ENCODE results near the gene NRAP. TPM values are rescaled to one million over a fixed set of nuclear protein-coding genes. Genes with fewer than 3 reads are reported as not detected.

Gene NRAP
- total RNA-seq, 1 experiment from 2014 or later, result not detected

- no peaks in the 10 kb centered on the region for H3K9me2 ChIP-seq (replicated peaks; ENCODE audit: insufficient read depth, low read length)
- H3K36me3 ChIP-seq (ENCODE audit: insufficient read depth, low read length), result no peaks in the 10 kb centered on the region
- H2AFZ ChIP-seq (ENCODE audit: low read length), result no peak overlapping the region
- DNase-seq, result no peak
- H3K9me3 ChIP-seq (ENCODE audit: low read length), result no peaks in the 10 kb centered on the region
- no peaks in the 10 kb centered on the region for H3K27me3 ChIP-seq (ENCODE audit: low read length)
- no peak overlapping the region for H3K4me2 ChIP-seq (ENCODE audit: low read depth, low read length, poor library complexity, severe bottlenecking)
- H3K9ac ChIP-seq (ENCODE audit: low read length), result no peak overlapping the region
- H3K79me2 ChIP-seq (ENCODE audit: low read length), result no peaks in the 10 kb centered on the region
- no peaks in the 10 kb centered on the region for H3K4me1 ChIP-seq (ENCODE audit: low read length)
- no peaks in the 10 kb centered on the region for H4K20me1 ChIP-seq (ENCODE audit: insufficient read depth, low read depth, low read length)
- no peak overlapping the region for H3K4me3 ChIP-seq (ENCODE audit: low read length)
- no peak overlapping the region for H3K27ac ChIP-seq (ENCODE audit: low read length)
Measured at GRCh38 chr10:113625461-113626186, 38.2 kb downstream of the NRAP start.

GRCh38 chr10:113622831-113623230 is 41.0 kb downstream of the NRAP start:
- Histone ChIP-seq H3K4me2 (ENCODE audit: low read depth, low read length, poor library complexity, severe bottlenecking) (no peak overlapping the region), H3K9me3 (ENCODE audit: low read length) (no peaks in the 10 kb centered on the region), H2AFZ (ENCODE audit: low read length) (no peak overlapping the region), H3K79me2 (ENCODE audit: low read length) (no peaks in the 10 kb centered on the region), H3K9me2 (replicated peaks; ENCODE audit: insufficient read depth, low read length) (no peaks in the 10 kb centered on the region), H3K36me3 (ENCODE audit: insufficient read depth, low read length) (no peaks in the 10 kb centered on the region), H3K27me3 (ENCODE audit: low read length) (no peaks in the 10 kb centered on the region), H3K27ac (ENCODE audit: low read length) (no peak overlapping the region), H3K4me3 (ENCODE audit: low read length) (no peak overlapping the region), H4K20me1 (ENCODE audit: insufficient read depth, low read depth, low read length) (no peaks in the 10 kb centered on the region), H3K4me1 (ENCODE audit: low read length) (no peaks in the 10 kb centered on the region), H3K9ac (ENCODE audit: low read length) (no peak overlapping the region)
- DNase-seq, result no peak

DNA sequence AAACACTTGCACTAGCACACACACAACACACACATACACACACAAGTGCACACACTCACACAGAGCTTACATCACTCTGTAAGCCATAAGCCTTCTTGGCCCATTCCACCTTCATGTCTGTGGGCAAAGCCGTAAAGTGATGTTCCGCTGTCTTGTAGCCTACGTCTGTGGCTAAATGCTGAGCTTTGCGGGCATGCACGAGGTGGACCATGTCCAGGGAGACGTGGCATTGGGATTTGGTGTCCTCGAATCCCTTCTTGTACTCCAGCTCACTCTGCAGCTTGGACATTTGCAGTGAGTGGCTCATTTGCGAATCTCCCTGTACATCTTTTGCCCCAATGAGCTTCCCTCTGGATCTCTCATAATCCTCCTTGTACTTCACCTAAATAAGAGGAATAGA is 42.0 kb downstream of the NRAP start:
- Histone ChIP-seq H3K9me3 (ENCODE audit: low read length) (no peaks in the 10 kb centered on the region), H3K4me3 (ENCODE audit: low read length) (no peak overlapping the region), H3K36me3 (ENCODE audit: insufficient read depth, low read length) (no peaks in the 10 kb centered on the region), H3K79me2 (ENCODE audit: low read length) (no peaks in the 10 kb centered on the region), H2AFZ (ENCODE audit: low read length) (no peak overlapping the region), H3K4me1 (ENCODE audit: low read length) (no peaks in the 10 kb centered on the region), H4K20me1 (ENCODE audit: insufficient read depth, low read depth, low read length) (no peaks in the 10 kb centered on the region), H3K9me2 (replicated peaks; ENCODE audit: insufficient read depth, low read length) (no peaks in the 10 kb centered on the region), H3K27ac (ENCODE audit: low read length) (no peak overlapping the region), H3K27me3 (ENCODE audit: low read length) (no peaks in the 10 kb centered on the region), H3K4me2 (ENCODE audit: low read depth, low read length, poor library complexity, severe bottlenecking) (no peak overlapping the region), H3K9ac (ENCODE audit: low read length) (no peak overlapping the region)
- DNase-seq, result no peak

DNA sequence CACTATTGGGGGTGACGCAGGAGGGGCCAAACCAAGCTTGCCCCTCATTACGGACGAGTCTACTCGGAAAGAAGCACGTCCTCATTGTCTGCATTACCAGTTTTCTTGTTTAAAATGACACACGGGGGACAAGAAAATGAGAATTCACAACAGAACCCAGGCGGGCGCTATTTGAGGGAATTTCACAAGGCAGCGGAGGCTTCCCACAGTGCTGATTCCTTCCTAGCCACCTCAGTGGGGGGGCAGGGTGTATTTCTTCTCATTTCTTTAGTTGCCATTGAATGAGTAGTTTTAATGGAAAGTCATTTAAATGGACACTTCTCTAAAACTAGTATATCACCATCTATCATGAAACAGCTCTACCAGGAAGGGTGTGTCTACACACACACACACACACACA is 42.9 kb downstream of the NRAP start:
- Histone ChIP-seq H3K4me3 (ENCODE audit: low read length) (no peak overlapping the region), H3K9me2 (replicated peaks; ENCODE audit: insufficient read depth, low read length) (no peaks in the 10 kb centered on the region), H3K4me1 (ENCODE audit: low read length) (no peaks in the 10 kb centered on the region), H2AFZ (ENCODE audit: low read length) (no peak overlapping the region), H3K79me2 (ENCODE audit: low read length) (no peaks in the 10 kb centered on the region), H3K36me3 (ENCODE audit: insufficient read depth, low read length) (no peaks in the 10 kb centered on the region), H4K20me1 (ENCODE audit: insufficient read depth, low read depth, low read length) (no peaks in the 10 kb centered on the region), H3K27ac (ENCODE audit: low read length) (no peak overlapping the region), H3K27me3 (ENCODE audit: low read length) (no peaks in the 10 kb centered on the region), H3K4me2 (ENCODE audit: low read depth, low read length, poor library complexity, severe bottlenecking) (no peak overlapping the region), H3K9ac (ENCODE audit: low read length) (no peak overlapping the region), H3K9me3 (ENCODE audit: low read length) (no peaks in the 10 kb centered on the region)
- no peak for DNase-seq

DNA sequence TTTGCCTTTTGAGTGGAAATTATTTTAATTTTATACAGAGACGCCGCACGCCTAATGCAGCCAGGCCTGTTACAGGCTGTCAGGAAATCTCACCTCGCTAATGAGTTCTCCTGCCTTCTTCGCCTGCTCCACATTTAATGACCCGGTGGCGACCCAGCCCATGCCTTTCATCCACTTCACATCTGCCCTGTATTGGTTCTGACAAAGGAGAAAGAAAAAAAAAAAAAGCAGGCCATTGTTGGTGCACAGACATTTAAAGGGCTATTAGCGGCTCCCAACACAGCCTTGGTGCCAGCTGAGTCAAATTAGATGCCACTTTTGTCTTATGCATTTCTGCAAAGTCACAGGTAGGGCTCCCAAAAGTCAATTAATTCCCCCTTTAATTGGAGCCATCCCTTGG is 43.3 kb downstream of the NRAP start:
- Histone ChIP-seq H3K36me3 (ENCODE audit: insufficient read depth, low read length) (no peaks in the 10 kb centered on the region), H3K9me2 (replicated peaks; ENCODE audit: insufficient read depth, low read length) (no peaks in the 10 kb centered on the region), H3K4me1 (ENCODE audit: low read length) (no peaks in the 10 kb centered on the region), H2AFZ (ENCODE audit: low read length) (no peak overlapping the region), H3K27ac (ENCODE audit: low read length) (no peak overlapping the region), H3K79me2 (ENCODE audit: low read length) (no peaks in the 10 kb centered on the region), H3K4me2 (ENCODE audit: low read depth, low read length, poor library complexity, severe bottlenecking) (no peak overlapping the region), H4K20me1 (ENCODE audit: insufficient read depth, low read depth, low read length) (no peaks in the 10 kb centered on the region), H3K9ac (ENCODE audit: low read length) (no peak overlapping the region), H3K4me3 (ENCODE audit: low read length) (no peak overlapping the region), H3K27me3 (ENCODE audit: low read length) (no peaks in the 10 kb centered on the region), H3K9me3 (ENCODE audit: low read length) (no peaks in the 10 kb centered on the region)
- DNase-seq, result no peak

DNA sequence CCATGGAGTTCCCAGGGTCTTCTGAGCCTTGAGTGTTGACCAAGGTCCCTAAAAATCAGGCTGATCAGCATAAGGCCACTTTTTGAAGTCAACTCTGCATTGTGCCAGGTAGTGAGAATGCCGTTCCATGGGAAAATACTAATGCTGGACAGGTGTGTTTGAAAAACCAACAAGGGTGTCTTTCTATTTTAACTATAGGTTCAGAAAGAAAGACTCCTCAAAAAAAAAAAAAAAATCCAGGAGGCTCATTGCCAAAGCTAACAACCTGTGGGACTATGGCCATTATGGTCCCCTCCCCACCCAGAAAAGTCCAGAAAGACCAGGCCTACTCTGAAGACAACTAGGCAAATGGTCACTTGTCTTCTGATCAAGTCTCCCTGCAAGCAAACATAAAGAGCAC is 44.4 kb downstream of the NRAP start:
- H3K9me2 ChIP-seq (replicated peaks; ENCODE audit: insufficient read depth, low read length), result no peaks in the 10 kb centered on the region
- no peak overlapping the region for H3K4me3 ChIP-seq (ENCODE audit: low read length)
- H3K79me2 ChIP-seq (ENCODE audit: low read length), result no peaks in the 10 kb centered on the region
- no peaks in the 10 kb centered on the region for H3K4me1 ChIP-seq (ENCODE audit: low read length)
- H3K36me3 ChIP-seq (ENCODE audit: insufficient read depth, low read length), result no peaks in the 10 kb centered on the region
- H3K27ac ChIP-seq (ENCODE audit: low read length), result no peak overlapping the region
- H3K9me3 ChIP-seq (ENCODE audit: low read length), result no peaks in the 10 kb centered on the region
- H2AFZ ChIP-seq (ENCODE audit: low read length), result no peak overlapping the region
- H3K27me3 ChIP-seq (ENCODE audit: low read length), result no peaks in the 10 kb centered on the region
- no peak overlapping the region for H3K9ac ChIP-seq (ENCODE audit: low read length)
- H4K20me1 ChIP-seq (ENCODE audit: insufficient read depth, low read depth, low read length), result no peaks in the 10 kb centered on the region
- DNase-seq, result no peak
- H3K4me2 ChIP-seq (ENCODE audit: low read depth, low read length, poor library complexity, severe bottlenecking), result no peak overlapping the region

- H3K36me3 ChIP-seq (ENCODE audit: insufficient read depth, low read length), result no peaks in the 10 kb centered on the region
- no peak overlapping the region for H3K4me2 ChIP-seq (ENCODE audit: low read depth, low read length, poor library complexity, severe bottlenecking)
- H3K9me3 ChIP-seq (ENCODE audit: low read length), result no peaks in the 10 kb centered on the region
- H2AFZ ChIP-seq (ENCODE audit: low read length), result no peak overlapping the region
- no peaks in the 10 kb centered on the region for H3K9me2 ChIP-seq (replicated peaks; ENCODE audit: insufficient read depth, low read length)
- no peak overlapping the region for H3K4me3 ChIP-seq (ENCODE audit: low read length)
- no peaks in the 10 kb centered on the region for H3K4me1 ChIP-seq (ENCODE audit: low read length)
- no peak for DNase-seq
- no peaks in the 10 kb centered on the region for H3K27me3 ChIP-seq (ENCODE audit: low read length)
- no peaks in the 10 kb centered on the region for H3K79me2 ChIP-seq (ENCODE audit: low read length)
- H3K27ac ChIP-seq (ENCODE audit: low read length), result no peak overlapping the region
- no peaks in the 10 kb centered on the region for H4K20me1 ChIP-seq (ENCODE audit: insufficient read depth, low read depth, low read length)
- no peak overlapping the region for H3K9ac ChIP-seq (ENCODE audit: low read length)
Measured at GRCh38 chr10:113618338-113618737, 45.5 kb downstream of the NRAP start.

DNA sequence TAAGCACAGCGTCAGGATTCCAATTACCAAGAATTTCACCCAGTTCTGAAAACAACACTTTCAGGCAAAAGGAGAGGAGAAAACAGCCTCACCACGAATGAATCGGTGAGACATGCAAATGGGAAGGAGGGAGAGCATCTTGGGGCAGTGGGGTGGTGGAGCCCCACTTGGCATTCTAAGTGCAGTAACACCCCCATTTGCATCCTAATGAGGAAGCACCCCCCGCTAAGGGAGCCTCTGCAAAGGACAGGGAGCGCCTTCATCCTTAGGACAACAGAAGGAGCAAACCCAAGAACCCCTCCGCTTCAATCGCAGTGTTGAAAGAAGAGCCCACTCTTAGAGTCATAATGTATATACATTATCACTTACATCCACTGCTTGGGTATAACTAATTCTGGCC is 46.8 kb downstream of the NRAP start:
- H3K36me3 ChIP-seq (ENCODE audit: insufficient read depth, low read length), result no peaks in the 10 kb centered on the region
- H3K27ac ChIP-seq (ENCODE audit: low read length), result no peak overlapping the region
- no peak for DNase-seq
- H3K9me3 ChIP-seq (ENCODE audit: low read length), result no peaks in the 10 kb centered on the region
- H3K4me3 ChIP-seq (ENCODE audit: low read length), result no peak overlapping the region
- no peaks in the 10 kb centered on the region for H3K79me2 ChIP-seq (ENCODE audit: low read length)
- no peaks in the 10 kb centered on the region for H3K27me3 ChIP-seq (ENCODE audit: low read length)
- H3K9ac ChIP-seq (ENCODE audit: low read length), result no peak overlapping the region
- H3K4me1 ChIP-seq (ENCODE audit: low read length), result no peaks in the 10 kb centered on the region
- no peak overlapping the region for H3K4me2 ChIP-seq (ENCODE audit: low read depth, low read length, poor library complexity, severe bottlenecking)
- H4K20me1 ChIP-seq (ENCODE audit: insufficient read depth, low read depth, low read length), result no peaks in the 10 kb centered on the region
- no peak overlapping the region for H2AFZ ChIP-seq (ENCODE audit: low read length)
- H3K9me2 ChIP-seq (replicated peaks; ENCODE audit: insufficient read depth, low read length), result no peaks in the 10 kb centered on the region
